ENCODE results near the gene WDFY4.

DNA sequence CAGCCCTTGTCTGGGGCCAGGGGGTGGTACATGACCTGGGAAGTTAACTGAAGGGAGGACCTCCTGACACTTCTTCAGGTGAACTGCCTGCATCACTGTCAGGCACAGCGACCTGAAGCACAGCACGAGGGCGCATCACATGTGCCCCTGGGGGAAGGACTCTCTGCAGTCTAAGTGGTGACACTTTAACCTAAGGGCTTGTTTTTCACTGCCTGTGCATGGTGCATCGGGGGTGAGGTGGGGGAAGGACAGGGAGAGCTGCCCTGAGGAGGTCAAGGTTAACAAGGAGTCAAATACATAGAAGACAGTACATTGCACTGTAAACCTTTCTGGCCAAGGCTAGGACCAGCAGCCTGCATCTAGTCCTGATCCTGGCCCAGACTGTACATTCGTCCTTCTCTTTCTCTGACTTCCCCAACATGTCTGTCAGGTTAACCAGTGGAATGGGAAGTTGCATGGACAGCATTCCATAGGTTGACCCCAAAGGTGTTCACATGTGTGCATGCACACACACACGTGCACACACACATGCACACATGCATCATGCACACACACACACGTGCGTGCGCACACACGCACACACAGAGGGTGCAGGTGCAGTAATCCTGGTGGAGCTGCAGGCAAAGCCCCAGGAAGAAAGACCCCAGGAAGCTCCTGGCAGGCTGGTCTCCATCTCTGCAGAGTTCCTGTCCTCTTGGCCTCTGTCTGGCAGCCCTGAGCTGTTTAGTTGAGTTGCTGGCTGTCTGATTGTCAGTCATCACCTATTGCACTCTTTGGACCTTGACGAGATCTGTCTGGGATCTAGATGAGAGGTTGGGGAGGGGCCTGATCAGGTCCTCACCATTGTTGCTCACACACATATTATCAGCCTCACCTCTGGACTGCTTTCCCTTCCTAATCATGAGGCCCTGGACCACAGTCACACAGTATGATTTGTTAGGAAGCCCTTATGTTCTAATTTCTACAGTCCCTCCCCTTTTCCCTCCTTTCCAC lies 37.8 kb downstream of the WDFY4 start:
- TF ChIP-seq, protein P1, sequence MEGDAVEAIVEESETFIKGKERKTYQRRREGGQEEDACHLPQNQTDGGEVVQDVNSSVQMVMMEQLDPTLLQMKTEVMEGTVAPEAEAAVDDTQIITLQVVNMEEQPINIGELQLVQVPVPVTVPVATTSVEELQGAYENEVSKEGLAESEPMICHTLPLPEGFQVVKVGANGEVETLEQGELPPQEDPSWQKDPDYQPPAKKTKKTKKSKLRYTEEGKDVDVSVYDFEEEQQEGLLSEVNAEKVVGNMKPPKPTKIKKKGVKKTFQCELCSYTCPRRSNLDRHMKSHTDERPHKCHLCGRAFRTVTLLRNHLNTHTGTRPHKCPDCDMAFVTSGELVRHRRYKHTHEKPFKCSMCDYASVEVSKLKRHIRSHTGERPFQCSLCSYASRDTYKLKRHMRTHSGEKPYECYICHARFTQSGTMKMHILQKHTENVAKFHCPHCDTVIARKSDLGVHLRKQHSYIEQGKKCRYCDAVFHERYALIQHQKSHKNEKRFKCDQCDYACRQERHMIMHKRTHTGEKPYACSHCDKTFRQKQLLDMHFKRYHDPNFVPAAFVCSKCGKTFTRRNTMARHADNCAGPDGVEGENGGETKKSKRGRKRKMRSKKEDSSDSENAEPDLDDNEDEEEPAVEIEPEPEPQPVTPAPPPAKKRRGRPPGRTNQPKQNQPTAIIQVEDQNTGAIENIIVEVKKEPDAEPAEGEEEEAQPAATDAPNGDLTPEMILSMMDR (IDR thresholded peaks at IDR 0.05; ENCODE audit: poor library complexity, severe bottlenecking): no peak
- TF ChIP-seq EP300 (conservative IDR thresholded peaks at IDR 0.05; ENCODE audit: poor library complexity, severe bottlenecking) (no peak), RAD21 (conservative IDR thresholded peaks at IDR 0.05) (no peak), TAF1 (IDR thresholded peaks at IDR 0.05; ENCODE audit: low read depth) (no peak), MXI1 (conservative IDR thresholded peaks at IDR 0.05; ENCODE audit: poor library complexity, severe bottlenecking) (no peak), POLR2AphosphoS5 (IDR thresholded peaks at IDR 0.05) (no peak)
